PFSK-1 (cell line): Measurements from ENCODE around the gene EXOSC2.

Source experiments
- FOXP2 ChIP-seq: optimal IDR thresholded peaks from 2 replicates; pipeline ENCODE3; 2011; ENCODE audit warnings: borderline replicate concordance, control low read depth, inconsistent platforms; ENCODE audit not compliant: insufficient read depth; ENCODE audit errors: extremely low read length, extremely low read depth
- POLR2AphosphoS5 ChIP-seq: IDR thresholded peaks from 2 replicates; pipeline ENCODE4 v1.6.1; 2012; ENCODE audit warnings: low read depth, mild to moderate bottlenecking, control low read depth, low read length, moderate library complexity
- SIN3A ChIP-seq: IDR thresholded peaks from 2 replicates; pipeline ENCODE4 v1.6.1; 2012; ENCODE audit warnings: mild to moderate bottlenecking, low read length, moderate library complexity, borderline replicate concordance; ENCODE audit not compliant: insufficient read depth
- TAF1 ChIP-seq: IDR thresholded peaks from 2 replicates; pipeline ENCODE4 v1.6.1; 2012; ENCODE audit warnings: low read length, control low read depth, borderline replicate concordance; ENCODE audit not compliant: insufficient read depth
- TF ChIP-seq, protein P1 (sequence below), 2 experiments: IDR thresholded peaks; 2 replicates each; pipeline versions ENCODE4 v1.6.1 to v1.8.0; 2011 to 2012; ENCODE audit warnings: low read depth in 2 of 2, low read length in 2 of 2, control low read depth in 1 of 2, inconsistent platforms in 1 of 2, mild to moderate bottlenecking in 1 of 2, moderate library complexity in 1 of 2; ENCODE audit not compliant: insufficient read depth in 1 of 2

- TF ChIP-seq TAF1 (no peak), POLR2AphosphoS5 (no peak), SIN3A (no peak), FOXP2 (no peak)
- TF ChIP-seq, protein P1, sequence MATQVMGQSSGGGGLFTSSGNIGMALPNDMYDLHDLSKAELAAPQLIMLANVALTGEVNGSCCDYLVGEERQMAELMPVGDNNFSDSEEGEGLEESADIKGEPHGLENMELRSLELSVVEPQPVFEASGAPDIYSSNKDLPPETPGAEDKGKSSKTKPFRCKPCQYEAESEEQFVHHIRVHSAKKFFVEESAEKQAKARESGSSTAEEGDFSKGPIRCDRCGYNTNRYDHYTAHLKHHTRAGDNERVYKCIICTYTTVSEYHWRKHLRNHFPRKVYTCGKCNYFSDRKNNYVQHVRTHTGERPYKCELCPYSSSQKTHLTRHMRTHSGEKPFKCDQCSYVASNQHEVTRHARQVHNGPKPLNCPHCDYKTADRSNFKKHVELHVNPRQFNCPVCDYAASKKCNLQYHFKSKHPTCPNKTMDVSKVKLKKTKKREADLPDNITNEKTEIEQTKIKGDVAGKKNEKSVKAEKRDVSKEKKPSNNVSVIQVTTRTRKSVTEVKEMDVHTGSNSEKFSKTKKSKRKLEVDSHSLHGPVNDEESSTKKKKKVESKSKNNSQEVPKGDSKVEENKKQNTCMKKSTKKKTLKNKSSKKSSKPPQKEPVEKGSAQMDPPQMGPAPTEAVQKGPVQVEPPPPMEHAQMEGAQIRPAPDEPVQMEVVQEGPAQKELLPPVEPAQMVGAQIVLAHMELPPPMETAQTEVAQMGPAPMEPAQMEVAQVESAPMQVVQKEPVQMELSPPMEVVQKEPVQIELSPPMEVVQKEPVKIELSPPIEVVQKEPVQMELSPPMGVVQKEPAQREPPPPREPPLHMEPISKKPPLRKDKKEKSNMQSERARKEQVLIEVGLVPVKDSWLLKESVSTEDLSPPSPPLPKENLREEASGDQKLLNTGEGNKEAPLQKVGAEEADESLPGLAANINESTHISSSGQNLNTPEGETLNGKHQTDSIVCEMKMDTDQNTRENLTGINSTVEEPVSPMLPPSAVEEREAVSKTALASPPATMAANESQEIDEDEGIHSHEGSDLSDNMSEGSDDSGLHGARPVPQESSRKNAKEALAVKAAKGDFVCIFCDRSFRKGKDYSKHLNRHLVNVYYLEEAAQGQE (IDR thresholded peaks at IDR 0.05; ENCODE audit: insufficient read depth in 1 of 2, low read depth in 2 of 2, low read length in 2 of 2) = no peak
Measured at GRCh38 chr9:130663977-130664250, 29.7 kb upstream of the EXOSC2 start.
